NOMO-1 treated with DMSO at 0.1 percent for 48 hours (cell line): ENCODE data around the gene COPE.
"Not testable (repeated sequence)": the region's sequence is repeated elsewhere in the genome, so short reads cannot be mapped to it uniquely, and the experiment has no call there.

Experiments used
- DNase-seq: peaks from one replicate; lab custom pipeline; 2025; ENCODE audit not compliant: unreplicated experiment; lab: John Stamatoyannopoulos, UW

The COPE gene

DNA sequence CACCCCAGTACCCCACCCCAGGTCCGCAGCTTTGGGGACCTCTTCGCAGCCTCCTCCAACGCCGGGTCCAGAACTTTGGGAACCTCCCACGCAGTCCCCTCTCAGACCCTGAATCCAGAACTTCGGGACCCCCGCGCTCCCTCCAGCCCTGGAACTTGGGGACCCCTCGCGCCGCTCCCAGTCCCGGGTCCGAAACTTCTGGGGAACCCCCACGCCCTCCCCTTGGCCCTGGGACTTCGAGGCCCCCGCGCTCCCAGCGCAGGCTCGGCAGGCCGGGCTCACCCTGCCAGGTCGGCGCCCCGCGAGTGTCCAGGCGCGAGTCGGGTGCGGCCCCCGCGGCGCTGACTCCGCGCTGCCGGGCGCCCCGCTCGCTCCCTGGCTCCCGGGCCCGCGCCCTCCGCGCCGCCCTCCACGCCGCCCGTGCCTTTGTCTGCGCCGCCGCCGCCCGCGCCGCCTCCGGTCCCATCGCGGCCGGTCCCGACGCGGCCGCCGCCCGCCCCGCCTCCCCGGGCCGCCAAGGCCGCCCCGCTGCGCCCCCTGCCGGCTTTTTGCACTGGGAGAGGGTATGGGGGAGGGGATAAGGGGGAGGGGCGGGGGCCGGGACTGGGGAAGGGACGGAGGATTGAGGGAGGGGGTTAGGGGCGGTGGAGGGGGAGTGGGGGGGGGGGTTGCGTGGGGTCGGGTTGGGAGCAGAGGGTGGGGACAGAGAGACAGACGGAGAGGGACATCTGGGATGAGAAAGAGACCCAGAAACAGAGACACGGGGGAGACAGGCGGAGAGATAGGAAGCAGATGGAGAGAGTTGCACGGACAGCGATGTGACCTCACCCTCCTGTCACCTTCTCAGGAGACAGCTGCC is 21.8 kb upstream of the COPE start, which contains the start of gene HOMER3:
Gene HOMER3, minus strand, starts transcription at position 449 of the 859 bp plus-strand sequence. CDS start 2,235 bp downstream, outside the sequence.
- peak; percentile 73 for DNase-seq

DNA sequence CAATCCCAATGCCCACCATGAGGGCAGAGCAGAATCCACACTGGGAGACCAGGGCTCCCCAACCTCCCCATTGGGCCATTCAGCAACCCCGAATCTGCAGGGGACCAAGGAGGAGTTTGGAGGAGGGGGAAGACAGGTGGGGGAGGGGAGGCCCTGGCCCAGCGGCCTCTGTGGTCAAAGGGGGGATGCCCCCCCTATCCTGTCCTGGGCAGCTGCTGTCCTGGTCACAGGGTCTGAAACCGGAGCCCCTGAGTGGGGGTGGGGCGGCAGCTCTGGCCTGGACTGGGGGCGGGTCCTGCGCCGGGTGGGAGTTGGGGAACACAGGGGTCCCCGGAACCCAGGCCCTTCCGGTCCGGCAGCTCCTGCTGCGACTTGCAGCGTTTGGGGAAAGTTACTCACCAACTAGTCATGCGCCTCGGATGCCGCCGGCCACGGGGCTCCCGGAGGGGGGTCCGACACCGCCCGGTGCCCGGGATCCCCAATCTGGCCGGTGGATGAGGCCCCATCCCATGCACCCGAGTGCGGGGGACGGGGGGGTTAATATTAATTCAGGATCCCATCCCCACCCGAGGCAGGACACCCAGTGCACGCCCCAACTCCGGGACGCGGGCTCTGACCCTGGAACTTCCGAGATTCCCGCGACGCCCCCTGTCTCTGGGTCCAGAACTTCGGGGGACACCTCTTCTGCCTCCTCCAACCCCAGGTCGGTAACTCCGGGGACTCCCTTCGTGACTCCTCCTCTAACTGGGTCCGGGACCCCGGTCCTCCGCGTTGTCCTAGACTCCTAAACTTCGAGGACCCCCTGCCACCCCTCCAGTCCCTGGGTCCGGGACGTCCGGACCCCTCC is 21.0 kb upstream of the COPE start:
- peak; percentile 21 for DNase-seq

DNA sequence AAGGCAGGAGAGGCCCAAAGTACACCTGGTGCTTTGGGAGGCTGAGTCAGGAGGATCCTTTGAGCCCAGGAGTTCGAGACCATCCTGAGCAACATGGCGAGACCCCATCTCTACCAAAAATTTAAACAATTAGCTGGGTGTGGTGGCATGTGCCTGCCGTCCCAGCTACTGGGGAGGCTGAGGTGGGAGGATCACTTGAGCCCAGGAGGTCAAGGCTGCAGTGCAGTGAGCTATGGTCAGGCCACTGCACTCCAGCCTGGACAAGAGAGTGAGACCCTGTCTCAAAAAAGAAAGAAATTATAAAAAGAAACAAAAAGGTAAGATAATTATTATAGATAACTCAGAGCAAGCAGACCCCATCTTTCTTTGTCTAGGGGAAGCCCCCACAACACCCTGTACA is 20.0 kb upstream of the COPE start:
- DNase-seq = no peak

DNA sequence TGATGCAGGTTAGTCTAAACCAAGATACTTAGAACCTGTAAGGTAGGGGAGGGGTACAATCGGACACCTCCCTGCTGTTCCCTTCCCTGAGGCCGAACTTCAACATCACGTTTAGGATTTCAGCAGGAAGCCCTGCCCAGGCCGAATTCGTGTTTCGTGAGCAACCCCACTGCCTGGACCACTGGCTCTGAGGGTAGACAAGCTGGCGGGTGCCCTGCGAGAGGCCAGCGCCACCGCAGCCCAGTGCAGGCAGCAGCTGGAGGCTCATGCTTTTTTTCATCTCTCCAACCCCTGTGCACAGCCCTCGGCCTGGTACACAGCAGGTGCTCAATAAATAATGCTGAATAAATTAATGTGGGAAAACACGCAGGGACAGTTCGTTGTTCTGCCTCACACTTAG is 14.1 kb upstream of the COPE start:
- DNase-seq = no peak

DNA sequence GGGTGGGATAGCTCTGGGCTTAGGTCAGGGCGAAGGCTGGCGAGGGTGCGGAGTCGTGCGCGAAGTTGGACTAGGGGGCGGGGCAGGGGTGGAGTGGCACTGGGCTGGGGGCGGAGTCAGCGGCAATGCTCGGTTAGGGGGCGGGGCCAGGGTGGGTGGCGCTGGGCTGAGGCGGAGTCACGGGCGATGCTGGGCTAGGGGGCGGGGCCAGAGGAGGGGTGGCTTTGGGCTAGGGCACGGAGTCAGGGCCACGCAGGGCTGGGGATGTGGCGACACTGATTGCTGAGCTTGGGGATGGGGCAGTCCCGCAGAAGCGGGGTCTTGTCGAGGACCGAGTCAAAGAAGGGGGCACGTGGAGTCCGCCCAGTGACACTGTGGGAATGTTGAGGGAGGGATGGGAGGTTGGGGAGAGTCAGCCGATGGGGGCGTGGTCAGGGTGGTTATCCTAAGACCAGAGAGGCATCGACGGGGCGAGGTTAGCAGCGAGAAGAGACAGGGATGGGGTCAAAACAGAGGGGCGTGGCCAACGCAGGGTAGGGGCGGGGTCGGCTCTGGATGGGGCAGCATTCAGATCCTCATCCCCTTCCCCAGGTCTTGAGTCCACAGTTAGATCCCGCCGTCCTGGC is 13.1 kb upstream of the COPE start:
- peak; percentile 50 for DNase-seq

DNA sequence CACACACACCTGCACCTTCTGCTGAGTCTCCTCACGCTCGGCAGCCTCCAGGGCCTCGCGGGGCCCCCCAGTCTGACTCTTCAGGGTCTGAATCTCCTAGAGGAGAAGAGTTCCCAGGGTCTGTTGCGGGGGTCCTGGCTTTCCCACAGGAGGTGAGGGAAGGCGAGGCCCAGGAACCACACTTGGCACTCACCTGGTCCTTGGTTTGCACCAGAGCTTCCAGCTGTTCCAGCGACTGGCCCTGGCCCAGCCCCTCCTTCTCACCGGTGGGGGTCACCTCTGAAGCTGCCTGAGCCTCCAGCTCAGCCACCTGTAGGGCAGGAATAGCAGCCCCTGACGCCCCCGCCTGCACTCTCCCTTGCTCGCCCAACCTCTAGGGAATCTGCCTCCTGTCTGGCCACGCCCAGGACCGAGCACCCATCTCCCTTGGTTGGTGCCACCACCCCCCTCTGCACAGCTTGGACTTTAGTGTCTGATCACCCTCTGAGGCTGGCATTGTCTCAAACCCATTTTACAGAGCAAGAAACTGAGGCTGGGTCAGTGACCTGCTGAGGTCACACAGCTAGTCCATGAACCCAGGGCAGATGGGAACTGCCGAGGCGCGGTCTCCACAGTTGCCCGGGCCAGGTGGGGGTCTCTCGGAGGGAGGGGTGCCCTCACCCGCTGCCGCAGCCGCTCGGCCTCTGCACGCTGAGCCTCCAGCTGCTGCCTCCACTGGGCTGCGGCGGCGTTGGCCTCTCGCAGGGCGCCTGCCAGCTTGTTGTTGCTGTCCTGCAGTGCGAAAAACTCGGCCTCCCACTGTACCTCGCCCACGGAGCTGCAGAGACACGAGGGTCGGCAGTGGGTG is 12.4 kb upstream of the COPE start:
- no peak for DNase-seq

DNA sequence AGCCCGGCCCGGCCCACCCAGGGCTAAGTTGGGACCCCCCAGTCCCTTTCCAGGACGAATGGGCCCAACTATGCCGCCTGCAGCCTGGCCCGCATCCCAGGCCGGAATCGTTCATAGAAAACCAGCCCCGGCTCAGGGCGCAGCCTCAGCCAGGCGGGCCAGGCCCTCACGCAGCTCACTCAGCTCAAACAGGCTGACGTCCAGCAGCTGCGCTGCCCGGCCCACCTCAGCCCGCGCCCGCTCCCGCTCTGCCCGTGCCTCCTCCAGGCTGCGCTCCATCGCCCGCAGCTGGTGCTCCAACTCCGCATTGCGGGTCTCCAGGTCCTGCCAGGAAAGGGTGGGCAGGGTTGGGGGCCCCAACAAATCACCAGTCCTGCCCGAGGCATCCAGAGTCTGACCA is 10.1 kb upstream of the COPE start:
- no peak for DNase-seq

DNA sequence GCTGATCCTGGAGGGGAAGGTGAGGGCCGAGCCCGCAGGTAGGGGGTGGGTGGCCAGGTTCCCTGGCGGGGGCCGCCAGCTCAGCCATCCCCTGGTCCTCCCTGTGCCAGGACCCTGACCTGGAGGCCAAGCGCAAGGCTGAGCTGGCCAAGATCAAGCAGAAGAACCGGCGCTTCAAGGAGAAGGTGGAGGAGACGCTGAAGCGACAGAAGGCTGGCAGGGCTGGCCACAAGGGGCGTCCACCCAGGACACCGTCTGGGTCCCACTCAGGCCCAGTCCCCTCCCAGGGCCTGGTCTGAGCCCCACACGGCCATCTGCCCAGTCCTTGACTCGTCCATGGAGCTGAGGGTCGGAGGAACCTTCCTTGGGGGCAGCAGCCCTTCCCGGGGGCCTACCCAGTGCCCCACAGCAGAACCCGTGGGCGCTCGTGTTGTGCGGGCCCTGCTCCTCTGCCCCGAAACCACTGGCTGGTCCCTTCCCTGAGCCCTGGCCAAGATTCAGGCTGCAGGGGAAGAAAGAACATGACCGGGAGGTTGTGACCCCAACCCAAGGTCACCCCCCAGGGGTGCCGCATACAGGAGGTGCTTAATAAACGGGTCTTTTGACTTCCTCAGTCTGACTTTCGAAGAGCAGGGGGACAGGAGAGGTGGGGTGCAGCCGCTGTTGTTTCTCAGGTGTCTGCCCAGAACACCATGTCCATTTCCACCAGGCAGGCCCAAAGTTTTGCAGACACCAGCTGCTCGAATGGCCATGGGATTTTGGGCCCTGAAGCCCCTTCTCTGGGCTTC is 9.0 kb upstream of the COPE start:
- DNase-seq = no peak

DNA sequence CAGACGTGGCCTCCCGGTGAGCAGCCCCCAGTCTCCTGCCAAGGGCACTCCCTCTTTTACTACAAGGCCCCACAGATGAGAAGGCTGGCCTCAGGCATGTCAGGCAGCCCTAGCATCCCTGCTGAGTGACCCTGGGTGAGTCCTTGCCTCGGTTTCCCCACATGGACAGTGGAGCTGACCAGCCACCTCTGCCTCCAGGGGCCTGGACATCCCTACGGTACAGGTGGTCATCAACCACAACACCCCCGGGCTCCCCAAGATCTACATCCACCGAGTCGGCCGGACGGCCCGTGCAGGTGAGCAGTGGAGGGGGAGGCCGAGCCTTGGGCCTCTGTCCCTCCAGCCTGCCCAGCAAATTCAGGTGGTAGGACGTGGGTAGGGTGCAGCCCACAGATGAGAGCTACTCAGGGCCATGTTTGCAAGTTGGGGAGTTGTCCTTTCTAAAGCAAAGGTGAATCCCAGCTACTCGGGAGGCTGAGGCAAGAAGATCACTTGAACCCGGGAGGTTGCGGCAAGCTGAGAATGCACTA is 5.6 kb upstream of the COPE start:
- no peak for DNase-seq

DNA sequence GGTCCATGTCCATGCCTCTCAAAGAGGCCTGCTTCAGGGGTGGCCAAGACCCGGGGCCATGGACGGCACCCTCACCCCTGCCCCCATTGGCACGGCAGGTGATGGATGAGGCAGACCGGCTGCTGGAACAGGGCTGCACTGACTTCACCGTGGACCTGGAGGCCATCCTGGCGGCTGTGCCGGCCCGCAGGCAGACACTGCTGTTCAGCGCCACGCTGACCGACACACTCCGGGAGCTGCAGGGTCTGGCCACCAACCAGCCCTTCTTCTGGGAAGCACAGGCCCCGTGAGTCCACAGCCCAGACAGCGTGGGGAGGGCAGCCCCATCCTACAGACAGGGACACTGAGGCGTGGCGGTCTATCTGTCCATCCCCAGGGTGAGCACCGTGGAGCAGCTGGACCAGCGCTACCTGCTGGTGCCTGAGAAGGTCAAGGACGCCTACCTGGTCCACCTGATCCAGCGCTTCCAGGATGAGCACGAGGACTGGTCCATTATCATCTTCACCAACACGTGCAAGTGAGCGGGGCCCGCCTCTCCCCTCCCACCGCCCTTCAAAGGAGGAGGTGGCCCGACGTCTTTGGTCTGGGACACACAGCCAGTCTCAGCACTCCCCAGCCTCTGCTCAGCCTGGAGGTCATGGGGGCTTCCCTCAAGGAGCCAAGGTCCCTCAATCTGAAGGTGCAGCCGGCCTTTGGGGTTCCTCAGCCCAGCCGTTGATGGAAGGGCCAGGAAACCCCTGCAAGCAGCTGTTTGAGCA is 3.2 kb upstream of the COPE start:
- no peak for DNase-seq

DNA sequence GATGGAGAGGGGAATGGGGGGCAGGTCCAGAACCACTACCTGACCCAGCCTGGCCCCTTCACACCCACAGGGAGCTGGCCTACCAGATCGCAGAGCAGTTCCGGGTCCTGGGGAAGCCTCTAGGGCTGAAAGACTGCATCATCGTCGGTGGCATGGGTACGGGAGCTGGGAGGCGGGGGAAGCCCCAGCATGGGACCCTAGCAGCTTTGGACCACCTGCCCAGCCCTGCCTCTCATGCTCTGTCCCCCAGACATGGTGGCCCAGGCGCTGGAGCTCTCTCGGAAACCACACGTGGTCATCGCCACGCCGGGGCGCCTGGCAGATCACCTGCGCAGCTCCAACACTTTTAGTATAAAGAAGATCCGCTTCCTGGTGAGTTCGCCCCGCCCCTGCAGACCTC is 2.4 kb upstream of the COPE start:
- no peak for DNase-seq

DNA sequence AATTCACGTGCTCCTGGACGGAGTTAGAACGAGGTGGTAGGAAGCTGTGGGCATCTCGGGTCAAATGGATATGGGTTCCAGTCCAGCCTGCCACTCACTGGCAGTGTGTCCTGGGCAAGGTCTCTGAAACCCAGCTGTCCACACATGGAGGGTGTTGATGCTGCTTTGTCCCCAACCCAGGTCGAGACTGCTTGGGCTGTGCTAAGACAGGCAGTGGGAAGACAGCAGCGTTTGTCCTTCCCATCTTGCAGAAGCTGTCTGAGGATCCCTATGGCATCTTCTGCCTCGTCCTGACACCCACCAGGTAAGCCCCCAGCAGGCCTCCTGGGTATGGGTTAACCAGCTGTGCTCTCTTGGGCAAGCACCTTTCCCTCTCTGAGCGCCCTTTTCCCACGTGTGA is 1.2 kb upstream of the COPE start:
- no peak for DNase-seq

DNA sequence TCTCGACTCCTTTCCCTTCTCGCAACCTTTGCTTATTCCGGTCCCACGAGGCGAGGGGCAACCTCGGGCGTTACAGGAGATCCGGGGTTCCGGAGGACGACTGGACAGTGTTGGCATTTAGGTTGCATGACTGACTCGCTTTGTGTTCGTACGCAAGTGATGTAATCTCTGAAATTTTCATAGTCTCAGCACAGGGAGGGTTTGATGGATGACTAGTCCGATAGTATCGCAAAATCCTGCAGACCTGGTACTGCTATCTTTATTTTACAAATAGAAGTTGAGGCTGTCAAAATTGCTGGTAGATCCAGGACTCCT is 670 bp upstream of the COPE start:
- DNase-seq = no peak

DNA sequence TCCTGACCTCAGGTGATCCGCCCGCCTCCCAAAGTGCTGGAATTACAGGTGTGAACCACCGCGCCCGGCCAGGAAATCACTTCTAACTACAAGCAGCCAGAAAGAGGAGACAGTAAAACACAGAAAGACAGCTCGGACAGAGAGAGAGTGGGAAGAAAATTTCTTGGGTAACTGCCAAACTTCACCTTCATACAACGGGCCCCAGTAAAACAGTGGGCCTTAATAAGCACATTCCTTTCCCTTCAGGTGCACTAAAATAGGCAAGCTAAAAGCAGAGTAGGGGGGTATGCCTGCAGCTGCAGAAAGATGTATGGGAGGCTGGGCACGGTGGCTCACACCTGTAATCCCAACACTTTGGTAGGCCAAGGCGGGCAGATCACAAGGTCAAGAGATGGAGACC is 1.6 kb downstream of the COPE start:
- not testable (repeated sequence) for DNase-seq

DNA sequence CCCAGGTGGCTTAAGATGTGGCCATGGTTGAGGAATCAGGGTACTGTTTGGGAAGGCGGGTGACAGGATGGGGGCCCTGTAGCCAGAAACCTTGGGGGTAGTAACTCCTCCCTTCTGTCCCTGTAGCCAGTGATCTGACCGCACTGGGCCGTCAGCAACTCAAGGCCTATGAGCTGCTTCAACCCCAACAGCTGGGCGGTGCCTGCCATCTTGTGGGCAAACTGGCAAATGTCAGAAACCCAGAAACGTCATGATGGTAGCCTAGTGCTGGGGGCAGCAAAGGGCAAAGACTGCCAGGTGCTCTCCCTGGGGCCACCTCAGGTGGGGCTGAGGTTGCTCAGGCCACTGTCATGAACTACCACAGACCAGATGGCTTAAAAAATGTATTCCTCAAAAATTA is 3.5 kb downstream of the COPE start:
- DNase-seq = no peak

DNA sequence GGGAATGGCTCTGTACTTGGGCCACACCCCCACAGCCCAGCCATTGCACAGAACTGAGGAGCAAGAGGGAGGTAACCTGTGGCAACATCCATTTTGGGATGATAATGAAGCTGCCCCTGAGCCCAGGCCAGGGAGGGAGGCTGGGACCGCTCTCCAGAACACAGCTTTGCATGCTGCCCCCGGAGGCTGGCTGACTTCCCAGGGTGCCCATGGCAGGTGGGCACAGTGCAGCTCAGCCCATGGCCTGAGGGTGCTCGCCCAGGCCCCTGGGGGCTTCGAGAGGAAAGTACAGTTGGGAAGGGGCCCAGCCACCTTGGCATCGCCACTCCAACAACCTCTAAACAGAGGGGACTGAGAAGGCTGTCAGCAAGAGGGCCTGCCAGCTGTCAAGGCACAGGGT is 5.7 kb downstream of the COPE start:
- no peak for DNase-seq

DNA sequence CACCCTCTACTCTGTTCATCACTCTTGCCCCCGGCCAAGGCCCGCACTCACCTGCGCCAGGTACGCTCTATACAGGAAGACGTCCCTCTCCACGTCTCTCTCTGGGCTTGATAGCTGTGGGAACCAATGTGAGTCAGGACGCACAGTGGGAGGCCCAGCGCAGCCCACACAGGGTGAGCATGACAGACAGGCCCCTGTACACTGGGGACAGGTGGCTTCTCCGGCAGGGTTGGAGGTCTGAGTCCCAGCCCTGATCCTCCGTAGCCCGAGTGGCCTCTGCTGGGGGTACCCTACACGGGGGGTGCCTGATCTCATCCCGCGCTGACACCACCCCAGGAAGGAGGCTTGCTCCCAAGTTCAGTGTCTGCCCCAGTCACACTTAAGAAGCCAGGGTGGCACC is 6.3 kb downstream of the COPE start:
- DNase-seq = no peak

DNA sequence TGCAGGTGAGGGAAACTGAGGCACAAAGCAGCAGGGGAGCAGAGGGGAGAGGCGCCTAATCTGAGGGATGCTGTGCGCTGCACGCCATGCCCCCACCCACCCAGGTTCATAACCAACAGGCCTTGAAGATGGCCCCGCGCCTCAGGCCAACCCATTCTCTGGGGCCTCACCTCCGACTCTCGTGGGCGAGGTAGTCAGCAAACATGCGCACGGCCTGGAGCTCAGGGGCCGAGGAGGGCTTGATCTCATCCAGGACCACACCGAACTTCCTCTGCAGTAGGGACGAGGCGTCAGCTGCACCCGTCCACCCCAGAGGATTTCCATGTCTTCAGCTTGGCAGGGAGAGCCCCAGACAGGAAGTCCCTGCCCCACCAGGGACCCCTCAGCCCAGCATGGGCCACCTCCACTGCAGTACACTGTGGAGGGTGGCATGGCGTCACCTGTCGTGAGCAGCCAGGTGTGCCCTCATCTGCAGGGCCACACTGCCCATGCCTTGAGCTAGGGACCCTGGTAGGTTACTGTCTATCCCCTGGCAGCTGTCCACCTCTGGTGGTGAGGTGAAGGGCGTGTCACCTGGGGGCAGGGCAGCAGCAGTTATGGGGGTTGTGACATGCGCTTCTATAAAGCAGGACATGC is 8.3 kb downstream of the COPE start:
- DNase-seq = no peak

DNA sequence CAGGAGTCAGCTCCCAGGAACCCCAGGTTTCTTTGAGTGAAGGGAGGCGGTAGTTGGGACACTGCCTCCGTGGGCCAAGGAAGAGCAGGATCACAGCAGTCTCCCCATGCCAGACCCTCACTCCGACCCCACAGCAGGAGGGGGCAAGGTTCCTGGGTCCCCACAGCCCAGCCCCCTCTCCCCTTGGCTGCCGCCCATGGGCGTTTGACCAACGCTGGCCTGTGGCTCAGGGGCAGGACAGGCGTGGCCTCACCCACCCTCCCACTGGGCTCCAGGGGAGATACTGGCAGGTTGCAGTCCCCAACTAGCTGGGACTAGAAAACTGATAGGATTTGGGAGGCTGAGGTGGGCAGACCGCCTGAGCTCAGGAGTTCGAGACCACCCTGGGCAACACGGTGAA is 9.2 kb downstream of the COPE start:
- DNase-seq = no peak
